ENCODE results near the gene KCNJ4.

Gene KCNJ4

DNA sequence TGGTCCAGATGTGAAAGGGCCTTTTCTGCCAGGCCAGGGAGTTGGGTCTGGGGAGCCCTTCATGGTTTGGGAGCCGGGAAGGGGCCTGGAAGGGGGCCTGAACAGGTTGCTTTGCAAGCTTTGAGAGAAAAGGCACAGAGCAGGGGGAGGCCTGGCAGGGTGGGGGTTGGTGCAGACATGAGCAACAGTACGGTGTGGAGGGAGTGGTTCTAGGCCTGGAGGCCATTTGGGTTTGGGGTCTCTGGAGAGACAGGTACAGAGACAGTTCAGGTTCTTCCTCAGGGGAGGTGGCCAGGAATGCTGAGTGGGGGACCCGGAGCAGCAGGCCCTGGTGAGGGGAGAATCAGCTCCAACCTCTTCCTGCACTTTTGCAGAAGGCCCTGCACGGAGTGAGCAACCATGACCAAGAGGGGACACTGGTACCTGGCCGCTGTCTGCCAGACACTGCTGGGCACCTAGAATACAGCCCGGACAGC is 14.3 kb upstream of the KCNJ4 start:
- DNase-seq, result no peak

DNA sequence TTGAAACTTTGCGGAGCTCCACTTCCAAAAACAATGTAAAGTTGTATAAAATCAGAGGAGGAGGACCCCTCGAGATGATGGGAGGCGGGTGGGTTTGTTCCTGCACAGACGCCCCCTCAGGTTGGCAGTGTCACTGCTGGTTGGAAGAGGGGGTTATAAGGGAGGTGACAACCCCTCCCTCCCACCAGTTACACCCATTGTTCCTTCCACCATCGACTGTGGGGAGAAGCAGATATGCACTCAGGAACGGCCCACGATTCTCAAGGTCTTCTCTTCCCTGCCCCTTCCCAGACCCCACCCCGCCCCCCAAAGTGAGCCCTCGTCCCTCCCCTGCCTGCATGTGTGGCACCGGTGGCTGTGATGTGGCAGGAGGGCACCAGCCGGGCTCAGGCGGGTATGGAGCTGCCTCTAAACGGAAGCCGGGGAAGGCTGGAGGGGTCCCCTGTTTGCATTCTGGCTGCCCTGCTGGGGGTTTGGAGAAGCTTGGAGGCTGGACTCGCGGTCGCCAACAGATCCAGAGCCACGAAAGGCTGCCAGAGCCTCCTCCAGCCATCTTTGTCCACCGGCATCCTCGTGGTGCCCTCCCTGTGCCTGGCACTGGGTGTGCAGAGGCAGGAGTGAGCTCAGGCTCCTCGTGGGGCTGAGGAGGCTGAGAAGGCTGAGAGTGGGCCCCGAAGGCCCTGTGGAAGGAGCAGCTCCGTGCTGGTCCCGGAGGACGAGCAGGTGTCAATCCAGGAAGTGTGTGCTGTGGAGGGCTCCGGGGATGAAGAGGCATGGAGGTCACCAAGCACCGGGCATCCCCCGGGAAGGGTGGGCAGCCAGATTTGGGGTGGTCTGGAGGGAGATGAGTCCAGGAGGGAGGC is 13.7 kb upstream of the KCNJ4 start:
- no peak for DNase-seq

- no peak for DNase-seq
Observed at GRCh38 chr22:38467904-38468442, 13.0 kb upstream of the KCNJ4 start, which contains the start of gene KDELR3. Gene KDELR3 (plus strand): TSS chr22:38468096. CDS start chr22:38468234, 138 bp downstream.

DNA sequence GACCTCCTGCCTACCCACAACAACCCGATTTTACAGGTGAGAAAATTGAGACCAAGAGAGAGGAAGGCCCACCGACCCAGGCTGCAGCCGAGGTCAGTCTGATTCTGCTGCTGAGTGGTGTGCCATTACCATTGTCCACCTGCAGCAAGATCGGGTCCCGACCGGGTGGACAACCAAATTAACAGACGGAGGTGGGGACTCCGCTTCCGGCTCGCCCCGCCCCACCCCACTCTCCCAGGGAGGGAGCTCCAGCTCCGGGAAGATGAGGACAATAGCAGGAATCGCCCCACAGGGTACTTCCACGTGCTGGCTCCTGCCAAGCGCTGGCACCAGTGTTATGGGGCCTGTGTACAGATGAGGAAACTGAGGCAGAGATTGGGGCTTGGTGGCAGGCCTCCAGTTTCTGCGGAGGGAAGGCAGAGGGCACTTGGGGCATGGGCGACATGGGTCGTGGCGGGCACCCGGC is 12.5 kb upstream of the KCNJ4 start:
- no peak for DNase-seq

DNA sequence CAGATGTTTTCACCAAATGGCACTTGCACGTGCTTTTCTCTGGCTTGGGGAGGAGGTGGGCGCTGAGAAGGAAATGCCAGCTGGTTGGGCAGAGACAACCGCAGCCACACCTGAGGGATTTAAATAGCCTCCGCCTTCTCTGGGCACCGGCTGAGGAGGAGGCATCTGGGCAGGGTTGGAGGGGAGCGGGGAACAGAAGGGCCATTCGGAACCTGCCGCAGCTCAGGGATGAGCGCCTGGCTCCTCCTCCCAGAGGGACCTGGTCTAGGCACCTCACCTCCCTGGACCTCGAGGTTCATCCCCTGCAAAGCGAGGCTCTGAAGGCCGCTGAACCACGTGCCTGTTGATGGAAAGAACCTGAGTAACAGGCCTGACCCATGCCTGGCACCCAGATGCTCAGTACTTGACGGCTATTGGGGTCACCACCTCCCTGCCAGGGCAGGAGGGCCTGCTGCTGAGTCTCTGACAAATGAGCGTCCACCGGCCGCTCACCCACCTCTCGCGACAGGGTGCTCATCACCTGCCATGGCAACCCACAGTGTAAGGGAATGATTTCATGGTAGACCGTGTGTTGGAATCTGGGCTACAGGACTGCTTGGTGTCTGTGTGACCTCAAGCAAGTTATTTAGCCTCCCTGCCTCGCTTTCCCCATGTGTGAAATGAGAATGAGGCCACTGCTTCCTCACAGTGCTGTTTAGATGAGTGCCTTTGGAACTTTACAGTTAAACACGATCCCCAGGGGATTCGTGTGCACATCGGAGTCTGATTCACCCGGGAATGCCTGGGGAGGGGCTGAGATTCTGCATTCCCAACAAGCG is 10.9 kb upstream of the KCNJ4 start:
- no peak for DNase-seq

DNA sequence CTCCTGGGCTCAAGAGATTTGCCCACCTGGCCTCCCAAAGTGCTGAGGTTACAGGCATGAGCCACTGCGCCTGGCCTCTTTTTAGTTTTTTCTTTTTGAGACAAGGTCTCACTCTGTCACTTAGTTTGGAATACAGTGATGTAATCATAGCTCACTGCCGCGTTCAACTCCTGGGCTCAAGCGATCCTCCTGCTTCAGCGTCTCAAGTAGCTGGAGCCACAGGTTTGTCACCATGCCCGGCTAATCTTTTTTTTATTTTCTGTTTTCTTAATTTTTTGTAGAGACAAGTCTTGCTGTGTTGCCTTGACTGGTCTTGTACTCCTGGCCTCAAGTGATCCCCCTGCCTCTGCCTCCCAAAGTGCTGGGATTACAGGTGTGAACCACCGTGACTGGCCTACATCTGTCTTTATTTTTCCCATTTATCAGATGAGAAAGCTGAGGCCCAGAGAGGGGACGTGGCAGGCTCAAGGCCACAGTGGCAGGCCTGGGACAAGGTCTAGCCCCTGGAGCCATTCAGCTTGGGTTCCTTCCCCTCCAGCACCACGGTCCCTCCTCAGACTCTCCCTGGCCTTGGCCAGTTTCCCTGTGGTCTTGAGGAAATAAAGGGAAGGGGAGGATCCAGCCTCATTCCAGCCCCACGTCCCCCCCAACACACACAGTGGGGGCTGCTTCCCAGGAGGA is 10.1 kb upstream of the KCNJ4 start:
- DNase-seq, result no peak

DNA sequence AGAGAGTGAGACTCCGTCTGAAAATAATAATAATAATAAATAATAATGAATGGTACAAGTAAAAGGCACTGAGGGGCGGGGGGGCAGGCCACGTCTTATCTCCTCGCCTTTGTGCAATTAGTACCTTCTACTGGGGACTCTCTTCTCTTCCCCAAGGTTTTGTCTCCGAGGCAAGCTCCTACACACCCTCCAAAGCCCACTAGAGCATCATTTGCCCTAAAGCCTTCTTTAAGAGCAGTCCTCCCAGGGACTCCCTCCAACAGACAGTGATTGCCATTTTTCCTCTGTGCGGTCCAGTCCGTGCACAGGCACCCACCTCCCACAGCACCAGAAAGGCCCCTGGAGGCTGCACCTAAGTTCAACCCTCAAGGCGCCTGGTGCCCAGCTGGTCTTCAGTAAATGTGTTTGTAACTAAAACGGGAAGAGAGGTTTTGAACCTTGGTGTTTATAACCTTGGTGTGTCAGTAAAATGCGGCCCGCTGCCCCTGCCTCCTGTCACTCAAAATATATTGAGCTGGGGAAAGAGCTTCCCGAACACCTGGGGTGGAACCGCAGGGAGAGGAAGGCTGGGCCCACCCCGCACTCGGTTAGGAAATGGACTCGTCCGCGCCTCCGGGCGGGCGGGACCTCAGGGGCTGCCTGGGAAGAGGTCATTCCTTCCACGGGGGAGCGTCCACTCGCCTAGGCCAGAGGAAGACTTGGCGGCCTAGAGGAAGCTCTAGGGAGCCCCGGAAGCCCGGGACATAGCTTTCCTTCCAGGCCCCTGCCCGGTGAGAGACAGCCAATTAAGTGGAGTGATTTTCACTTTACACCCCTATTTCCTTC is 8.2 kb upstream of the KCNJ4 start:
- no peak for DNase-seq

GRCh38 chr22:38461414-38462081 is 6.5 kb upstream of the KCNJ4 start:
- DNase-seq, result peak; percentile 52

GRCh38 chr22:38461057-38461413 is 6.0 kb upstream of the KCNJ4 start:
- DNase-seq, result peak; percentile 21

DNA sequence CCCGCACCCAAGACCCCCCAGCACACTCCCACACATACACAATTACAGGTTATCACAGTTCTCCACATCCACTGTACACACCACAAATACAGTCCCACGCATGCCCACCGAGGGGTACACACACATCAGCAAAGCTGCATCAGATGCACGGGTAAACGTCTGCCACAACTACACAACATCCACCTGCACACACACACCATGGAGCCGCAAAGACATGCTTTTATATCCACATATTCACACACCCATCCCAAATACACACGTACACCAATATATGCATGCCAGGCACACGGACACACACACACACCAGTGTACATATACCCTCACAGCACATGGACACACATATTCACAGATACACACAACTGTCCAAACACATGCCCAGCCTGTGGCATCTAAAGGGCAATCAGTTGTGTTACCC is 5.4 kb upstream of the KCNJ4 start:
- no peak for DNase-seq

DNA sequence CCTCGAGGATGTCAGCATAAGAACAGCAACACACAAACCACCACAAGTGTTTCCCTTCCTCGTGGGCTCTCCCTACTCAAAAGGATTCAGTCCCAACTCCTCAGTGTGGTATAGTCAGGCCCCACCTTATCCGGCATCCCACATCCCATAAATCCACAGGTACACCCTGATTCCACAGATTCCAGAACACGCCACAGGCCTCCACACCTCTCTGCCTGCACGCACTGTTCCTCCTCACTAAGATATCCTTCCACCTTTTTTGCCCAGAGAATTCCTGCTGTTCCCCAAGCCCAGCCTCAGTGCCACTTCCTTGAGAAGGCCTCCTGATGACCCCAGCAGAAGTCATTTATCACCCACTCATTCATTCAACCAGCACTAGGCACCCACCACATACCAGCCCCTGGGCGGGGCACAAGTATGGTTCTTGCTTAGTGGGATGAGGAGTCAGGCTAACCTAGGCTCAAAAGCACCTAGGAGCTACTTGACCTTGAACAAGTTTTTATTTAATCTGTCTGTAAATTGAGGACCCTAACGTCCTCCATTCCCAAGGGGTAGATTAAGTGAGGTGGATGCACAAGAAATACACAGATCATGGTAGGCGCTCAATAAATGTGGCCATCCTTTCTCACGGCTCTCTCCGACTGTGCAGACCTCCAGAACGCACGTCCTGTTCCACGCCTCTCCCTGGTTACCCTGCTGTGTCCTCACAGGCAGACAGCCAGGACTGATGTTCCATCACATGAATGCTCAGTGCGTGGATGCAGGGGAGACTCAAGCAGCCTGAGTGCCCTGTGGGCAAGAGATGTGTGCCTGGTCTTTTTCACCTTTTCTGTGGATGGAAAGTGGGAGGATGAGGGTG is 2.1 kb upstream of the KCNJ4 start:
- no peak for DNase-seq

DNA sequence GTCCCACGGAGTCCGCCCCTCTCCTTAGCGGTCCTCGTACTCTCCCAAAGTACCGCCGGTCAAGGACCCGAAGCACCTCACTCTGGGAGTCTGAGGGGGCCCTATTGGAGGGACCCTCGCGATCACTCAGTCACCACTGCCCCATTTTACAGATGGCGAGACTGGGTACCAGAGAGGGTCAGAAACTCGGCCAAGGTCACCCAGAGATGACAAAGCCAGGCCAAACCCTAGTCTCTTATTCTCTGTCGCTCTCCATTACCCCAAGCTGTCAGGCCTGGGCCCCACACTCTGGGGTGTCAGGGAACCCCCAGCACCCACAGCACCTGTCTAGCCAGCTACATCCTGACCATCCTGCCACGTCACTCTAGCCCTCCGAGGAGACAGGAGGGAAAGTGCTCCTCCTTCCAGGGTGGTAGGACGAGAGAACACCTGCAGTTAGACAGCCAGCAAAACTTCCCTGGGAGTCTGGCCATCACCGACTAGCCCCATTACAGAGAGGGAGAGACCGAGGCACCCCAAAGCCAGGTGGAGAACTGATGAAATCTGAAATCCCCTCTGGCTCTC is 1.4 kb upstream of the KCNJ4 start:
- DNase-seq, result no peak

DNA sequence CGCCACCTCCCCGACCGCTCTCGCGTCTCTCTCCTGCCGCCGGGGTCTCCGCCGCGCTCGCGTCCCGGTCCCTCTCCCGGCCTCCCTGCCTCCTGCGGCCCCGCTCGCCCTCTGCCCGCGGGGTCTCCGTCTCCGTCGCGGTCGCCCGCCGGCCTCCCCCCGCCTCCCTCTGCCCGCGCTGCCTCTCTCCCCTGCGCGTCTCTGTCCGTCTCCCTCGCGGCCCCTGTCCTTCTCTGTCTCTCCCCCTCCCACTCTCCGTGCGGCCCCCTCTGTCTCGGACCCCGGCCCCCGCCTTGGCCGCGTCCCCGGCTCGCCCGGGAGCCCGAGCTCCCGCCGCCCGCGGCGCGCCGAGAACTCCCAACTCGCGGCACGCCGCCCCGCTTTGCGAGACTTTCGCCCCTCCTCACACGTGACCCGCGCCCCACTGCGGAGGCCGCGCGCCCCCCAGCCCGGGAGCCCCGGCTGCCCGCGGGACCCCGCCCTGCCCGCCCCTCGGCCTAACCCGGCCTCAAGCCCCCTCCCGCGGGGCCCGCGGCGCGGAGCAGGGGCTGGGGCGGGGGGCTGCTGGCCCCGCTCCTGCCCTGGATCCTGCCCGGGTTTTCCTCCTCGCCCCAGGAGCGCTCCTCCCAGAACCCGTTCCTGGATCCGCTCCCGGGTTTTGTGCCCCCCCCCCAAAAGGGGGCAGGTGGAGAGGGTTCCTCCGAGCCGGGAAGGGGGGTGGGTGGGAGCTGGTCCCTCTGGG is 702 bp upstream of the KCNJ4 start:
- no peak for DNase-seq

DNA sequence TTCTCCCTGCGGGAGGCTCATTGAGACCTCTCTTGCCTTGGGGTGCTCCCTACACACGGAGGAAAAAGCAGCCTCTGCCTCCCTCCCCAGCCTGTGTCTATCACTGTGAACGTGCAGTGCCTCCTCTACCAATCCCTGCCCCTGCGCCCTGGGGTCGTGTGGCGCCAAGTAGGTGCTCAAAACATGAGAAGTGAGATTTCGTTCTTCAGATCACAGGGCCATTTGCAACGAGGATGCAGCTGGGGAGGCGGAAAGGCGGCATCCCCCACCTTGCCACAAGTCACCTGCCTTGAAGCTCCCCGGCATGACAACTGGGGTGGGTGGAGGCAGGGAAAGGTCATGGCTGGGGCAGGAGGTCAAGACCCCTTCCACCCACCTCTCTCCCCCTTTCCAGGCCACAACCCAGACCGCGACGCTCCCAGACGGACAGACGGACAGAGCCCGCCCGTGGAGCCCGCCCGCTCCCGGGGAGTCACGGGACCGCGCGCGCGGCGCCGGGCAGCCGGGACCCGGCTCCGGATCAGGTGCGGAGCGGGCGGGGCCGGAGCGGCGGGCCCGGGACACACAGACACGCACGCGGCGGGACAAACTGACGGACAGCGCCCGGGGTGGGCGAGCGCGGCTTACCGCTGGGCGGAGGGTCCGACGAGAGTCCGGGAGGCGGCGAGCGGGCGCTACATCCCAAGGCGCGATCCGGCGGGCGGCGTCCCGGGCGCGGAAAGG is 485 bp downstream of the KCNJ4 start:
- DNase-seq, result no peak

DNA sequence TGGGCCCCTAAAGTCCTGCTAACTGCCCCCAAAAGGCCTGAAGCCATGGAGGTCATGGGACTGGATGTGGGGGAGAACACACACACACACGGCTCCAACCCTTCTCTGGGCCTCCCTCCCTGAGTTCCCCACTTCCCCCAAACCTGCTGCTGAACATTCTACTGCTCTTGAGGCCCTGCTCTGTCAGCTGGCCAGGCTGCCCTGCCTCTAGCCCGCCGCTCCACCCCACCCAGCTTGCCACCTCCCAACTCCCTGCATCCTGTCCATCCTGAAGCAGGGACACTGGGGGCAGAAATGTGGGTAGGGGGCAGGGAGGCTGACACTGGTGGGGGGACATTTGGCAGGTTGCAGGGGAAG is 1.0 kb downstream of the KCNJ4 start:
- no peak for DNase-seq

DNA sequence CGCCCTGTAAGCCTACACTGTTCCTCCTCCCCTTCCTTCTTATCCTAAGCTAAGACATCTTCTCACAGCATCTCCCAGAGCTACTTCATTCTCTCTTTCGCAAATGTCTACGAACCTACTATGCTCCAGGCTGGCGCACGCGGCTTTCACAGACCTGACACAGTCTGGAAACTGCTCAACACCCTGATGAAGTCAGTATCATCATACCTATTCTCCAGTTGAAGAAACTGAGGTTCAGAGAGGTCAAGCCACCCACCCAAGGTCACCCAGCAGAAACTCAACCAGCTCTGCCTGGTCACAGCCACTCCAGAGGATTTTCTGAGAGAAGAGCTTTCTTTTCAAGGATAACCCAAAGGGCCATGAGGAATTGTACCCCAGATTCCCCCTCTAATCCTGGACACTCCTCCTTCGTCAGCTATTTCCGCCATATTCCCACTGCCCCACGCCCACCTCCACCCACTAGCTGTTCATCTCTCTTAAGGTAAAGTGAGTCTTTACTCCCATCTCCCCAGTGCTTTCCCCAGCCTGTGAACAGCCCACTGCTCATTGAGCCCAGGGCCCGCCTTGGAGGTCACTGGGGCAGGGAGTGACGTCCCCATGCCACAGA is 1.8 kb downstream of the KCNJ4 start:
- no peak for DNase-seq

DNA sequence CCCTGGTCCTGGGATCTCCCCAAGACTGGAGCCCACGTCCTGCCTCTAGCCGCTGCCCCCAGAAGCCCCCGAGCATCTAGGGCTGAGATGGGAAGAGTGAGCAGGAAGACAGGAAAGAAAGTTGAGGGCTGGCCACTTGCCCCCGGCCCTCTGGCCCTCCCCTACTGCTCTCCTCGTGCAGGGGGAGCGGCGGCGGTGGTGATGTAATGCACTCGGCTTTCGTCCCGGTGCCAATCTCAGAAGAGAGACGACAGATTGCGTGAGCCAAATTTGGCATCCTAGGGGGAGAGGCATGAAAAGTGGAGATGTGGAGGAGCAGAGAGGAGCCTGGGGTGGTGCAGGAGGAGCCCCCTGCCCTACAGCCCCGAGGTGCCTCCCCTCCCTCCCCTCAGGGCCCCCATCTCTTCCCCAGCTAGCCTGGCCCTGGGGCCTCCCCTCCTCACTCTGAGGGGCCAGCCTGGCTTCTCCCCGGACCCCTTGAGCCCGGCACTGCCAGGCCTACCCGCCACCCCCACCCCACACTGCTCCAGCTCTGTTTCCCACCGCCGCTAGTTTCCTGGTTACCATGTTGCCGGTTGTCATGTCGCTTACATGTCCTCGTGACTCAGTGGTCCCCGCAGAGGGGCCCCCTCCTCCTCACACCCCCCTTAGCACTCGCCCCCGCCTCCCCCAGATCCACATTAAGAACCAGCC is 2.5 kb downstream of the KCNJ4 start:
- DNase-seq, result peak; percentile 75

DNA sequence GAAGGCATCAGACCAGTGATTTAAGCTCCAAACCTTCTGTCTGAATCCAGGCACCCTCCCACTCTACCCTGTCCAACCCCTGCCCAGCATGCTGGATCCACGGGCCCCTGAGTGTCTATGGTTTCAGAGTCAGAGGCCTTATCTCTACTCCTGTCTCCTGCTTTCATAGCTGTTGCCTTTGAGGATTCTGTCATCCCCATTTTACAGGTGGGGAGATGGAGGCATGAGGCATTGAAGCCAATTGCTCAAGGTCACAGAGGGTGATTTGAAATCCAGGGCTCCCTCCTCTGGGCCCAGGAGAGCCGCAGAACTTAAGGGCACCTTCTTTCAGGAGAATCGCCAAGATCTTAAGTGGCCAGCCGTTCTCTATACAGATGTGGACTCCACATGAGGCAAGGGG is 3.1 kb downstream of the KCNJ4 start:
- no peak for DNase-seq
